HG02610 (cell line): ENCODE data around the gene CSAD.
"Not testable (repeated sequence)": the region's sequence is repeated elsewhere in the genome, so short reads cannot be mapped to it uniquely, and the experiment has no call there.

ENCODE experiments used
- ATAC-seq: cut with Tn5 transposase; IDR thresholded peaks from one replicate; pipeline ENCODE4 v1.9.1; 2021; ENCODE audit warnings: mild to moderate bottlenecking, moderate library complexity; ENCODE audit not compliant: unreplicated experiment

The CSAD gene

DNA sequence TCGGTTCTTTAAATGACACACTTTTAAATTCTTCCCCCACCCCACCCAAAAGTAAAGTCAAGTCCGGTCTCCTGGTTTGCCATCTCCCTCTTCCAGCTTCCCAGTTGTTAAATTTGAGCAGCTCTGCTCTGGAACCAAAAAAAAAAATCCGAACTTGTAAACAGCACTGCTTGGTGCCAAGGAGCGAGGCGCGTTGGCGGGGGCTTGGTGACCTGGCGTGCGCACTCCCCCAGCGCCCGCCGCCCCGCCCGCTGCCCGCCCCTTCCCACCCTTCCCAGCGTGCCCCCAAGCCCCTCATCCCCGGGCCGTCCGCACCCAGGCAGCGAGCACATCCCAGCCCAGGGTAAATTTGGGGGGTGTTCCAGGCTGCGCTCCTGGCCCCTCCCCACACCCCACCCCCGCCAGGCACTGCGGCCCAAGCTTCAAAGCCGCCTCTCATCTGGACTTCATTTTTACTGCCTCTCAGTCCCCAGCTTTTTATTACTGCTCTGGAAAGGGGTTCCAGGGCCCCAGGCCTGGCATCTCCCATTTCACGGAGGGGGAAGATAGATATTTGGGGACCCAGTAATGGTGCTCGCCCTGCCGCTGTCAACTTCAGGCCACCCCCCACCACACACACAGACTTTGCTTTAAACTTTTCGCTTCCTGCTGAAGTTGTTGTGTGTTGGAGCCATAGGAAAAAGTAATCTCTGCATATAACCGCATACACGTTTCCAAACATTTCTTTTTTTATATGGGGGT is 38.0 kb upstream of the CSAD start:
- no peak for ATAC-seq

DNA sequence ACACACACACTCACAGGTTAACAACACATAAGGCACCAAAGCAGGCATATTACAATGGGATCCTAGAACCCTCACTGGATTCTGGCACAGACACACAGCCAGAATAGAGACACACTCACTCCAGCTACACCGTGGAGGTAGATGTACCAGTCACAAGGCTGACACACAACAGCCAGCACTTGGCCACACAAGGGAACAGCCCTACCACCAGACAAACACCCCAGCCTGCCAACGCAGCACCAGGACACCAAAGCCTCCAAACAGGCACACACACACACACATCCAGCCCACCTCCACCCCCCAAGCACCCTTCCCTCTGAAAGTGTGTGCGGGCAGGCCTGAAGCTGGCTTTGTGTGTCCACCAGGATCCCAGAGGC is 37.2 kb upstream of the CSAD start:
- no peak for ATAC-seq

DNA sequence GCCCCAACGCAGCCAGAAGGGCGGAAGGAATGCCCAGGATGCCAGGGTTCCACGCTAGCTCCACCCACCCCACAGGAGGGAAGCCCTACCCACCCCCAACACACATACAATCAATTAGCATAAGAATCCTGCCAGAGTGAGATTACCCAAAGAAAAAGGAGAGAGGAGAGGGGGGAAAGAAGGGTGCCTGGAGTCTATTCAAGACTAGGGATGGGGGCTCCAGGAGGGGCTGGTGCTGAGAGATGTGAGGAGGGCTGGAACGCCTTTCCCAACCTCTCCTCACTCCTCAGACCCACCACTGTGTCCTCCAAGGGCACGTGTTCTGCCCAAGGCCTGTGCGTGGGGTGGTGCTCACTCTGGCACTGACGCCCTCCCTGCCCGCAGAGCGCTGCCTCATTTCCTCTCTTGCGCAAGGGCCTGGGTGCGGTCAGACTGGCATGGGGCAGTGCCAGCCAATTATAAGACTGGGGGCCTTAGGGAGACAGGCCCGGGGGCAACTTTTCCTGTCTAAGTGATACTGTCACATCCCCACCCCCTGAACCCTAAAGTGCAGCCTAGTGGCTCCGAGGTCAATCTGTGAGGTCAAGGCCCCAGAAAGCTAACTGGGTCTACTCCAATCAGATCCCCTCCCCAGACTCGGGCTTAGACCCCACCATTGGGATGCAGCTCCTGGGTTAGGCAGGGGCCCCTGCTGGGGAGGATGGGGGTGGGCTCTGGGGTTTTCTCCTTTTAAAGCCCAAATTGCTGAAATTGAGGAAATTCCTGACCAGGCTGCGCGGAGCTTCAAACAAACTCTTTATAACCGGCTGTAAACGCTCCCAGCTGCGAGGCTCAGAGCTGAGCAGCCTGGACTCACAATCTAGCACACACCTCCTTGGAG is 36.6 kb upstream of the CSAD start:
- no peak for ATAC-seq

DNA sequence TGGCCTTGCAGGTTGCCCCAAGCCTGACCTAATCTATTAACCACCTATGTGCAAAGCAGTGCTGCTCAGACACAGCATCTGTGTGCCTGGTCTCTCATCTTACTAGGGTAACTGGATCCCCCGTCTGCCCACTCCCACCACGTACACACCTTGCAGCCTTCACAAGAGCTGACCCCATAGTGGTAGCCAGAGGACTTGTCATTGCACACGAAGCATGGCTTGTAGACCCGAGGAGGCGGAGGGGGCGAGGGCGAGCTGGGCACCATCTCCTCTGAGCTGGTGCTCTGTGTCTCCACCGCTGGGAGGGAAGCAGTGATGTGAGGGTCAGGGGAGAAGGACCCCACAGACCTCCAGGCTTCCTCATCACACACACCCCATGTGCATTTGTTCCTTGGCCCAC is 34.8 kb upstream of the CSAD start:
- no peak for ATAC-seq

DNA sequence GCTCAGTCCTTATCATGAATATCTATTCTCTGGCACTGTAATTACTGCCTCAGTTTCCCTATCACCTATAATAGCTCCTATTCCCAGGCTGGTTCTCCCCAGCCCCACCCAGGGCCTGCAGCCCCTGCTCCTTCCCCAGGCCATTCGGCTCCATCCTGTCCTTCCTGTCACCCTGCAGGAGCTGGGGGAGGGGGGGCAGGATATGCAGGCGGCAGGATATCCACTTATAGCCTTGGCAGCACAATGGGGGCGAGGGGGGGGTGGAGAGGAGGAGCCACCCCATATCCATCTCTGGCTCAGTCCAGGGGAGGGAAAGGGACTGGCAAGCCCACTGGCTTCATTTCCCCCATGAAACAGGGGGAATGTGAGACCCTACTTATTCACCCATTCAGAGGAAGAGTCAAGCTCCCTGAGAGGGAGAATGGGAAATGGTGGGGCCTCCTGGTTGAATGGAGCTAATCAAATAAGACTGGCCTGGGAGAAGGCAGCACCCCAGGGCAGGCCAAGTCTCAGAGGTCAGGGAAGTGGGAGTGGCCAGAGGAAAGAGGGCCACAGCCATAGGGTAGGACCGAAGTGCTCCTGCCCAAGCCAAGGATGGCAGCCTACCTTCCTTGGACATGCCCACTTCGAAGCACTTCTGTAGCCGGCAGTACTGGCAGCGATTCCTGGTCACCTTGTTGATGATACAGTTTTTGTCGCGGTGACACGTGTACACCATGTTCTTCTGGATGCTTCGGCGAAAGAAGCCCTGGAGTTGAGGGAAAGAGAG is 34.1 kb upstream of the CSAD start:
- no peak for ATAC-seq

DNA sequence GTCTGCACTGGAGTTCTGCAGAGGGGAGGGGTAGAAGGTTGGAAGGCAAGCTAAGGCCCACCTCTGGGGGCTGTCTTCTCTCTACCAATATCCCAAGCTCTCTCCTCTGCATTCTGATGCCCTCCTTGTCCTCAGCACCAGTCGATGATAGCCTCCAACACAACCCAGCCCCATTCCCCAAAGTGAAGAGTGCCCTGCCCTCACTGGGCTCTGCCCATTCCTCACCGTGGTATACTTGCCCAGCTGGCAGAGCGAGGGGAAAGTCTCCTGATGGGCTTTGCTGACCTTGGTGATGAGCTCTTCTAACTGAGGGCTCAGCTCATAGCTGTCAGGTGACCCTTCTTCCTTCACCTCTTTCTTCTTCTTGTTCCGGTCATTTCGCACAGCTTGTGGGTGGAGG is 33.5 kb upstream of the CSAD start:
- no peak for ATAC-seq

DNA sequence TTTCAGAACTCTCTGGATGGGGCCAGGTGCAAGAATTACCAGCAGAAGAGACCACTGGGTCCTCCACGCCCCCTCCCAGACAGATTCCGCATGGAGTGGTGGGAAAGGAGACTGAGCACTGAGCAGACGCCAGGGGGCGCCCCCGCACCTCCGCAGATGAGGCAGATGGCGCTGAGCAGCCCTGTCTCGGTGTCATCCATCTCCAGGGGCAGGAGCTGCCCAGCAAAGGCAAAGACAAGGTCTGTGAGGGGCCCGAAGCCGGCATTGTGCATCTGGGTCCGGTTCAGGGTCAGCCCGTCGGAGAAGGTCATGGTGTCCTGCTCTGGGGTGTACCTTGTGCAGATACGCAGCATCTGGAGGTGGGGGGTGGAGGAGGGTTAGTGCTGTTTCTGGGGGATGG is 32.6 kb upstream of the CSAD start:
- ATAC-seq: peak; percentile 33

DNA sequence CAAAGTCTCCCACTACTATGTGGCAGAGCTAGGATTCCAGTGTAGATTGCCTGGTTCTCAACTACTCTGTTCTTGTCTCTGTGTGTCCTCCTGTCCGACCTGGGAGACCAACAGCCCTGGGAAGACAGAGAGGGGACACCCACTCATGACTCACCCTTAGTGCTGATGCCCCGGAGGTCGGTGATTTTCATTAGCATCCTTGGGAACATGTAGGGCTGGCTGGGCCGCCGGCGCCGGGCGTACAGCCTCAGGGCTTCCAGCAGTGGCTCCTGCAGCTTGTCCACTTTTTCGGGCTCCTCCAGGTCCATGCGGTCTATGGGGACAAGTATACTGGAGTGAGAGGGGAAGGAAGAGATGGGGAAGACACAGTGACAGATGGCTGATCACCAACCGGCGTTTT is 32.2 kb upstream of the CSAD start:
- no peak for ATAC-seq

DNA sequence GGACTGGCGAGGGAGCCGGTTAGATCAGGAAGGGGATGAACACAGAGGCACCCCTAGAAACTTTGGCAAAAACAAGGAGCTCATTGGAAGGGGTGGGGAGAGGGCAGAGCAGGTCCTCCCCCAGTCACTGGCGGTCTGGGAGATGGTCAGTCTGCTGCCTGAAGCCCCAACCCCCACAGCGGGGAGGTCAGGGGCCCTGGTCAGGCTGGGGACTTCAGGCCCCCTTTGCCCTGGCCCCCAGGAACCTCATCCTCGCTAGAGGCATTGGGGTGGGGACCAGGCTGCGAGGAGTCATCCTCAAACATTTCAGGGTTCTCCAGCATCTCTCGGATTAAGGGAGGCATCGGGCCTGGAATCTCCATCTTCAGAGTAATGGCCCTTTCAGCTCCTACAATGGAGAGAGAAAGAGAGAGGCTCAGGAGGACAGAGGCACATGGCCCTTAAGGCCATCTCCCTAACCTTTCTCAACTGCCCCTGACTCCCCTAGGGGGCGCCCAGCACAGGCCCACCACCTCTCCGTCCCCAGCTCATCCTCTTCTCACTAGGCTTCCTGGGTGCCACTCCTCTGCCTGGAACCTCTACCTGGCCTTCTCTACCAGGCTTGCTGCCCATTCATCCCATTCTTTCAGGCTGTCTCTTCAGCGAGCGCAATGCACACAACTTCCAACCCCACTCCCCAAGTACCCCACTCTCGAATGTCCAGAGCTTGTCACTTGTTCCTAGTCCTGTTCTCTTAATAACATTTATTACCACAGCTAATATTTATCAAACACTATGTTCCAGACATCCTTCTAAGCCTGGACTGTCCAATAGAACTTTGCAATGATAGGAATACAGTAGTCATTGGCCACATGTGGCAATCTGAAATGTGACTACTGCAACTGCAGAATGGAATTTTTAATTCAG is 31.0 kb upstream of the CSAD start:
- ATAC-seq: no peak

DNA sequence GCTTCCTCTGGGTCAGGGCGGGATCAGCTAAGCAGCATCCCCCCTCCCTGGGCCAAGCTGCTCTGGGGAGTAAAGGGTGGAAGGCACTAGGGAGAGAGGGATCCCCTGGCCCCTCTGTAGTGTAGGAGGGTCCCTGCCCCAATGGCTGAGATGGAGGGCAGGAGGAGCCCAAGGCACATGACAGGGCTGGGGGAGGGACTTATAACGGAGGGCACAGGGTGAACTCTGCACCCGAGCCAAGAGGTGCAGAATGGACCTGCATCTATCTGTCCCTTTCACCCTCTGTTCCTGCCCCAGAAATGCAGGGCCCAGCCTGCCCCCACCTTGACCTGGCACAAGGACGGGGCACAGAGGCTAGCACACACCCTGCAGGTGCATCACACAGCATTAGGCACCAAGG is 30.1 kb upstream of the CSAD start:
- ATAC-seq: no peak

DNA sequence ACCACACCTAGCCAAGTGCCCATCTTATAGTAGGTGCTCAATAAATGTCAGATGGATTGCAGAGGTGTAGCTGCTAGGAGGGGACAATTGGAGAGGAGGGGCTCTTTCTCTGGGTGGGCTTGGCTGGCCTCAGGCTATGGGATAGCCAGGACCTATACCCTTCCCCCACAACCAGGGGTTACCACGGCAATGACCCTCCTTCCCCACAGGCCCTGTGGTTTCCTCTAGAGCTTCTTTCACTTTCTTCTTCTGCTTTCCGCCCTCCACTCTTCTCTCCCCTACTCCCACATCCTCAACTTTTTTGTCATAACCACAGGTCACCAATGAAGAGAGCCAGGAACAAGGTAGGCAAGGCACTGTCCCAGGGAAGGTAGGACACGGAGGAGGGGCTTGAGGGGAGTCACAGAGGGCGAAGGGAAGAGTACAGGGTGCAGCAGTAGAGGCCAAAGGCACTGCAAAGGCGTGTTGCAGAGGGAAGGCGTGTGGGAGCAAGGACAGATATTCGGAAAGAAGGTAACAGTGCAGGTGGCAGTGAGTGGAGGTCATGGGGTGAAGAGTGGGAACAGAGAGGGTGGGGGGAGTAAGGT is 28.2 kb upstream of the CSAD start:
- ATAC-seq: peak; percentile 41

DNA sequence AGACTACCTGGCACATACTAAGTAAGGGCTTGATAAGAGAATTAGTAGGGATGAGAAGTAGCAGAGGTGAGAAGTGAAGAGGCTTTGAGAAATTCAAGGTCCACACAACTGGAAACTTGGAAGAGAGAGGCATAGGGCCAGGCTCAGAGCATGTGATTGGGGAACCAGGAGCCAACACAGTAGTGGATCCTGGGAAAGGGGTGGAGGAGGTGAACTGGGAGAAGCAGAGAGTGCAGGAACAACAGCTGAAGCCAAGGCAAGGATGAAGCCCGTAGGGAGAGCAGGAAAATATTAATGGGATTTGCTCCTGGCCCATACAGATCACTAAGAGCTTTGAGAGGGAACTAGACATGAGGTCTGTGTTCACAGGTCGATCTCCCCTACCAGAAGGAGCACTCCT is 27.7 kb upstream of the CSAD start:
- ATAC-seq: no peak

DNA sequence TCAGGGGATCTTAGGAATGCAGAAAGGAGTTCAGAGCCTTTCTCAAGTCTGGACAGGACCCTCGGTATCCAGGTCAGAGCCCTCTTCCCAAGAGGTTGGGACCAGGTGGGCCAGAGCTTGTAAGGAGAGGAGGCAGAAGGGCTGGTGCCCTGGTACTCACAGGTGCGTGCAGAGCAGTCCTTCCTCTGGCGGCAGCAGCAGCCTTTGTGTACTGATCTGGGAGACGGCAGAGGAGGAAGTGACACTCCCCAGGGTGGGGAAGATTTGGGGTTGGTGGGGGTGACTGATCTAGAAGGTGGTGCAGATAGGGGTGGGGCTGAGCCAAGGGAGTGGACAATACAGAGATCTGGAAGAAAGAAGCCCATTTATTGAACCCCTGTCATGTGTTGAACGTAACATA is 26.3 kb upstream of the CSAD start, which contains the start of gene ITGB7:
TSS of gene ITGB7 (minus strand) at position 210 of the 400 bp plus-strand sequence. CDS start 6,808 bp downstream, outside the sequence.
- ATAC-seq: peak; percentile 43

DNA sequence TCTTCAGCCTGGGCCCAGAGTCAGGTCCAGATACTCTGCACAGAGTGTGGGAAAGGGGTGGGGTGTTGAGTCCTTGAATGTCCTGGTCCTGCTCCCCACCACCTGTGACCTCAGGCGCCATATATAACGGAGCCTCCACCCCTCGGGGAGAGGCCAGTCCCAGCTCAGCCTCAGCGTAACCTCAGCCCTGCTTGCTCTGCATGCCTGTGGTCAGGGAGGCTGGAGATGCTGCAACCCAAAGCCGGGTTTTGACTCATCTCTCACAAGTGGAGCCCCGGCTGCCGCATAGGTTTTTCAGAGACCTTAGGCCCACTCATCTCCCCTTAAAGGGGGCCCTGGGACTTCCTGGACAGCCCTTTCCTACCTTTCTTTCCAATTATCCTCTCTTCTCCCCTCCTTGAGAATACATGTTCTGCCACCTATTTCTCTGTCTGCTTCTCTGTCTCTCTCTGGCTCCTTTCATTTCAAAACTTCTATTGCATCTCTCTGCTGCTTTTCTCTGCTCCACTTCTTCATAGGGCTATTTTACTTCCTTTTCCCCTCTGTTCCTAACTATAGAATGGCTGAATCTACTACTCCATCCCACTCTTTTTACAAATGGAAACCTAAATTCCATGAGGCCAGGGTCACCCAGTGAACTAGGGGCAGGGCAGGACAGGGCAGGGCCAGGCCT is 25.2 kb upstream of the CSAD start:
- ATAC-seq: peak; percentile 78

DNA sequence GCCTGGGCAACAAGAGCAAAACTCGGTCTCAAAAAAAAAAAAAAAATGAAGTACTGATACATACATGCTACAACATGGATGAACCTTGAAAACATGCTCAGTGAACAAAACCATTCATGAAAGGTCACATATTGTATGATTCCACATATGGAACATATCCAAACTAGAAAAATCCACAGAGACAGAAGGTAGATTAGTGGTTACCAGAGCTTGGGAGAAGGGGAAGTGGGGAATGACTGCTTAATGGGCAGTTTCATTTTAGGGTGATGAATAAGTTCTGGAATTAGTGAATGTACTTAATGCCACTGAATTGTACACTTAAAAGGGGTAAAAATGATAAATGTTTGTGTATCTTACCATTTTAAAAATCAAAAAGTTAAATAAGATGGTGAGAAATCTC is 23.6 kb upstream of the CSAD start:
- ATAC-seq: no peak

DNA sequence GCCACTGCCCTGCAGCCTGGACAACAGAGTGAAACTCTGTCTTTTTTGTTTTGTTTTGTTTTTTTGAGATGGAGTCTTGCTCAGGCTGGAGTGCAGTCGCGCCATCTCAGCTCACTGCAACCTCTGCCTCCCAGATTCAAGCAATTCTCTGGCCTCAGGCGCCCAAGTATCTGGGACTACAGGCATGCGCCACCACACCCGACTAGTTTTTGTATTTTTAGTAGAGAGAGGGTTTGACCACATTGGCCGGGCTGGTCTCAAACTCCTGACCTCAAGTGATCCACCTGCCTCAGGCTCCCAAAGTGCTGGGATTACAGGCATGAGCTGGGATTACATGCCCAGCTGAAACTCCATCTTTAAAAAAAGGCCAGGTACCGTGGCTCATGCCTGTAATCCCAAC is 21.6 kb upstream of the CSAD start:
- ATAC-seq: not testable (repeated sequence)

DNA sequence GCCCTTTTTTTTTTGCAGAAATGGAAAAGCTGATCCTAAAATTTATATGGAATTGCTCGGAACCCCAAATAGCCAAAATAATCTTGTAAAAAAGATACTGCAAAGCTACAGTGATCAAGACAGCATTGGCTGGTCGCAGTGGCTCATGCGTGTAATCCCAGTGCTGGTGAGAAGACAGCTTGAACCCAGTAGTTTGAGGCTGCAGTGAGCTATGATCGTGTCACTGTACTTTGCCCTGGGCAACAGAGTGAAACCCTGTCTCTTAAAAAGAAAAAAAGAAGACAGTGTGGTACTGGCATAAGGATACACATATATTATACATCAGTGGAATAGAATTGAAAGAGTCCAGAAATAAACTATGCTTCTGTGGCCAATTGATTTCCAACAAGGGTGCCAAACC is 20.9 kb upstream of the CSAD start:
- no peak for ATAC-seq

DNA sequence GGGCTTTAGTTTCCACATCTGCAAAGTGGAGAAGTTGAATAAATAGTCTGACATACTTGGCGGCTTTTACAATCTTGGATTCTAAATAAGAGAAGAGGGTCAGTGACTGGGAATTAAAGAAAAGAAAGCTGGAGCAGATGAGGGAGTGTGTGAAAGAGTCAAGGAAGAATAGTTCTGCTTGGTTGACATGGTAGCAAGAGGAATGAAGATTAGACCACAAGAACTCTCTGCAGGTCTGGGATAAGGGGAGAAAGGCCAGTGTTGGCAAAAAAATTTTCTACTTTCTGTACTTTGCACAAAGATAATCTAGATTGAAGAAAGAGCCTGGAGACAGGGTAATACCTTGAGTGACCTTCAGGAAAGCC is 20.4 kb upstream of the CSAD start:
- ATAC-seq: no peak

DNA sequence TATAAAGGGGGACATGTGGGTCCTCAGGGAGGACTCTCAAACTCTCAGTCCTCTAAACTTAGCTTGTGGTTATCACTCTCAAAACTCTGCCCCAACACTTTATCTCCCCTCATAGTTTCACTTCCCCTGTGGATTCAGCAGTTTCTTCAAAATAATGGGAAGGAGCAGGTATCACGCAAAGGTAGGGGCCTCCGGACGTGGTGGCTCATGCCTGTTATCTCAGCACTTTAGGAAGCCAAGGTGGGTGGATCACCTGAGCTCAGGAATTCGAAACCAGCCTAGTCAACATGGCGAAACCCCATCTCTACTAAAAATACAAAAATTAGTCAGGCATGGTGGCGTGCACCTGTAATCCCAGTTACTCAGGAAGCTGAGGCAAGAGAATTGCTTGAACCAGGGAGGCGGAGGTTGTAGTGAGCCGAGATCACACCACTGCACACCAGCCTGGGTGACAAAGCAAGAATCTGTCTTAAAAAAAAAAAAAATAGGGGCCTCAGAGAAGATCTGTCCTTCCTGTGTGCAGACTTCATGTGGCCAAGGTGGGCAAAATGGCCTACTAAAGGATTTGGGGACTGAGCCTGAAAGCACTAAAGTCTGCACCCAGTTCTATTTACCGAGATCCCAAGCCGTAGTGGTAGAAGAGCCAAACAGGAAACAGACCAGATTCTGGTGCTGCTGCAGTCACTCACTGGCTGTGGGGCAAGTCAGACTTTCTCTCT is 19.9 kb upstream of the CSAD start:
- peak; percentile 59 for ATAC-seq
